HFFc6 (cell line): ENCODE measurements around the gene XRCC3. TPM values are rescaled to one million over a fixed set of nuclear protein-coding genes. Genes with fewer than 3 reads are reported as not detected.

ENCODE experiments used
- DNase-seq: peaks from one replicate; pipeline ENCODE4 v3.0.0-alpha.2; 2018
- H3K27ac Mint-ChIP-seq: 2 replicates; pipeline ENCODE4 v1.8.0; 2020; ENCODE audit warnings: mild to moderate bottlenecking, mixed read lengths
- H3K27me3 Mint-ChIP-seq: 2 replicates; pipeline ENCODE4 v1.8.0; 2021; ENCODE audit warnings: mild to moderate bottlenecking, moderate library complexity, mixed read lengths; ENCODE audit not compliant: insufficient read depth
- H3K36me3 Mint-ChIP-seq: 2 replicates; pipeline ENCODE4 v1.8.0; 2021; ENCODE audit warnings: low read depth, mixed read lengths
- H3K4me1 Mint-ChIP-seq: 2 replicates; pipeline ENCODE4 v1.8.0; 2020; ENCODE audit warnings: low read depth, mixed read lengths
- H3K4me3 Mint-ChIP-seq: 2 replicates; pipeline ENCODE4 v1.8.0; 2020; ENCODE audit warnings: mild to moderate bottlenecking, moderate library complexity, mixed read lengths
- H3K9me3 Mint-ChIP-seq: 2 replicates; pipeline ENCODE4 v1.8.0; 2020; ENCODE audit warnings: mild to moderate bottlenecking, mixed read lengths
- long read RNA-seq: library from polyadenylated mRNA; unstranded; transcript quantifications from one replicate; pipeline ENCODE4 v2.0.0, GENCODE V29; 2019
- total RNA-seq, 6 experiments: library from RNA; stranded (reverse); fragmentation: NEBNext Ultra II Directional; extraction: Animal tissue kit (Norgen Biotek cat#: 25700); gene quantifications; 2 replicates in 1 of 6; 3 replicates in 5 of 6; pipeline ENCODE4 v1.2.3, GENCODE V29; 2021
- TF ChIP-seq, protein P1 (sequence below): fragments of 200-600 bp; sonication (generic); IDR thresholded peaks from 2 replicates; pipeline ENCODE4 v1.5.0; 2021; ENCODE audit warnings: antibody characterized with exemption, mild to moderate bottlenecking

The XRCC3 gene
- 10 to 100 TPM in 5 of 6 experiments, 1 to 10 TPM in 1; 7.3 to 15.7 (median 13.4) TPM for total RNA-seq
- long read RNA-seq, partial matches to known transcripts = 0 of 5 reads
- long read RNA-seq, other reads (novel, unspliced or antisense) = 2 of 5 reads

GRCh38 chr14:103715052-103716000, at the start of gene XRCC3, which contains the start of gene ZFYVE21:
XRCC3 (minus strand) TSS chr14:103715451; CDS start chr14:103711087, 4,364 bp downstream.
ZFYVE21 (plus strand) TSS chr14:103715810; CDS start chr14:103715842, 32 bp downstream.
- Mint-ChIP-seq H3K4me1 (peaks cover 30% of the 10 kb centered on the region), H3K4me3 (peak within 1 kb of the TSS; percentile 87), H3K27me3 (peaks cover 22% of the 10 kb centered on the region), H3K9me3 (peaks cover 4% of the 10 kb centered on the region; the same call in 1 of the 2 replicates), H3K27ac (peak within 1 kb of the TSS; percentile 78), H3K36me3 (peaks cover 18% of the 10 kb centered on the region)
- peak; percentile 99 for DNase-seq
- TF ChIP-seq, protein P1, sequence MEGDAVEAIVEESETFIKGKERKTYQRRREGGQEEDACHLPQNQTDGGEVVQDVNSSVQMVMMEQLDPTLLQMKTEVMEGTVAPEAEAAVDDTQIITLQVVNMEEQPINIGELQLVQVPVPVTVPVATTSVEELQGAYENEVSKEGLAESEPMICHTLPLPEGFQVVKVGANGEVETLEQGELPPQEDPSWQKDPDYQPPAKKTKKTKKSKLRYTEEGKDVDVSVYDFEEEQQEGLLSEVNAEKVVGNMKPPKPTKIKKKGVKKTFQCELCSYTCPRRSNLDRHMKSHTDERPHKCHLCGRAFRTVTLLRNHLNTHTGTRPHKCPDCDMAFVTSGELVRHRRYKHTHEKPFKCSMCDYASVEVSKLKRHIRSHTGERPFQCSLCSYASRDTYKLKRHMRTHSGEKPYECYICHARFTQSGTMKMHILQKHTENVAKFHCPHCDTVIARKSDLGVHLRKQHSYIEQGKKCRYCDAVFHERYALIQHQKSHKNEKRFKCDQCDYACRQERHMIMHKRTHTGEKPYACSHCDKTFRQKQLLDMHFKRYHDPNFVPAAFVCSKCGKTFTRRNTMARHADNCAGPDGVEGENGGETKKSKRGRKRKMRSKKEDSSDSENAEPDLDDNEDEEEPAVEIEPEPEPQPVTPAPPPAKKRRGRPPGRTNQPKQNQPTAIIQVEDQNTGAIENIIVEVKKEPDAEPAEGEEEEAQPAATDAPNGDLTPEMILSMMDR = no peak

DNA sequence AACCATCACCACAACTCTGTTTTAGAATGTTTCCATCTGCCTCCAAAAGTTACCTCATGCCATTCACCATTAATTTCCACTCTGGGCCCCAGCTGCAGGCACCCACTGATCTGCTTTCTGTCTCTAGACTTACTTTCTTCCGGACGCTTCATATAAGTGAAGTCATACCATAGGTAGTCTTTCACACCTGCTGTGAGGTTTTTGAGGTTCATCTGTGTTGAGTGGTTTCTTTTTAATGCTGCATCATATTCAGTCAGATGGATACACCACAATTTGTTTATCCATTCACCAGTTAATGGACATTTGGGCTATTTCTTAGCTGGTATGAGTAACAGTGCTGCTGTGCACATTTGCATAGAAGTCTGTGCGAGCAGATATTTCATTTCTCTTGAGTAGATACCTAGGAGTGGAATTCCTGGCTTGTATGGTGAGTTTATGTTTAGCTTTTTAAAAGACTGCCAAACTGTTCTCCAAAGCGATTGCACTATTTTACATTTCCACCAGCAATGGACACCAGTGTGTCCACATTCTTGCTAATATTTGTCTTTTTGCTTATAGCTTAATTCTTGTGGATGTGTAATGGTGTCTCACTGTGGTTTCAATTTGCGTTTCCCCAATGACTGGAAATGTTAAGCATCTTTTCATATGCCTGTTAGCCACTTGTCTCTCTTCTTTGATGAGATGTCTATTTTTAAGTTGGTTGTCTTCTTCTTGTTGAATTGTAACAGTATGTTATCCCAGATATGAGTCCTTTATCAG, 48.7 kb upstream of the XRCC3 start:
- no peak for DNase-seq
- Mint-ChIP-seq H3K36me3 (no peaks in the 10 kb centered on the region; the same call in 1 of the 2 replicates), H3K27me3 (peaks cover 1% of the 10 kb centered on the region; the same call in 1 of the 2 replicates), H3K4me1 (peaks cover 13% of the 10 kb centered on the region), H3K4me3 (no peak overlapping the region), H3K27ac (no peak overlapping the region), H3K9me3 (no peaks in the 10 kb centered on the region)
- TF ChIP-seq, protein P1 = no peak

- Mint-ChIP-seq H3K4me1 (peaks cover 13% of the 10 kb centered on the region), H3K9me3 (no peaks in the 10 kb centered on the region), H3K27ac (no peak overlapping the region), H3K4me3 (no peak overlapping the region), H3K36me3 (no peaks in the 10 kb centered on the region; the same call in 1 of the 2 replicates), H3K27me3 (peaks cover 1% of the 10 kb centered on the region; the same call in 1 of the 2 replicates)
- TF ChIP-seq, protein P1 = no peak
- DNase-seq = no peak
These were observed 47.3 kb upstream of the XRCC3 start for GRCh38 chr14:103762541-103762940.

GRCh38 chr14:103762036-103762435, 46.8 kb upstream of the XRCC3 start:
- no peak for DNase-seq
- no peak overlapping the region for H3K27ac Mint-ChIP-seq
- no peak overlapping the region for H3K4me3 Mint-ChIP-seq
- peaks cover 13% of the 10 kb centered on the region for H3K4me1 Mint-ChIP-seq
- TF ChIP-seq, protein P1 = no peak
- H3K9me3 Mint-ChIP-seq = no peaks in the 10 kb centered on the region
- H3K36me3 Mint-ChIP-seq = no peaks in the 10 kb centered on the region; the same call in 1 of the 2 replicates
- peaks cover 1% of the 10 kb centered on the region; the same call in 1 of the 2 replicates for H3K27me3 Mint-ChIP-seq
